ENCODE results near the gene ADAMTS19.

GRCh38 chr5:129716235-129716634 lies 256.1 kb downstream of the ADAMTS19 start:
- no peak for TF ChIP-seq EZH2 (IDR thresholded peaks at IDR 0.05; ENCODE audit: borderline replicate concordance, low read depth, low read length)
- TF ChIP-seq TCF7 (IDR thresholded peaks at IDR 0.05; ENCODE audit: borderline replicate concordance): no peak
- TF ChIP-seq POLR2A (conservative IDR thresholded peaks at IDR 0.05): no peak
- TF ChIP-seq IRF9 (tag; IDR thresholded peaks at IDR 0.05): no peak
- no peak for TF ChIP-seq RNF219 (CRISPR knock-in tag; IDR thresholded peaks at IDR 0.05)
- TF ChIP-seq KDM4B (IDR thresholded peaks at IDR 0.05; ENCODE audit: borderline replicate concordance in 2 of 2, low read depth in 1 of 2): no peak
- TF ChIP-seq, protein P1, sequence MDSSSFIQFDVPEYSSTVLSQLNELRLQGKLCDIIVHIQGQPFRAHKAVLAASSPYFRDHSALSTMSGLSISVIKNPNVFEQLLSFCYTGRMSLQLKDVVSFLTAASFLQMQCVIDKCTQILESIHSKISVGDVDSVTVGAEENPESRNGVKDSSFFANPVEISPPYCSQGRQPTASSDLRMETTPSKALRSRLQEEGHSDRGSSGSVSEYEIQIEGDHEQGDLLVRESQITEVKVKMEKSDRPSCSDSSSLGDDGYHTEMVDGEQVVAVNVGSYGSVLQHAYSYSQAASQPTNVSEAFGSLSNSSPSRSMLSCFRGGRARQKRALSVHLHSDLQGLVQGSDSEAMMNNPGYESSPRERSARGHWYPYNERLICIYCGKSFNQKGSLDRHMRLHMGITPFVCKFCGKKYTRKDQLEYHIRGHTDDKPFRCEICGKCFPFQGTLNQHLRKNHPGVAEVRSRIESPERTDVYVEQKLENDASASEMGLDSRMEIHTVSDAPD (CRISPR knock-in tag; IDR thresholded peaks at IDR 0.05): no peak
- TF ChIP-seq PTBP1 (IDR thresholded peaks at IDR 0.05; ENCODE audit: low read depth, low read length): no peak

Measured in K562 (cell line).